OCI-LY3 (cell line): ENCODE measurements around the gene STARD3.

Experiments
- H2AFZ ChIP-seq: fragments of 200-600, 300-600 bp; shearing (Covaris generic); 2 replicates; pipeline ENCODE4 v1.6.0; 2014; ENCODE audit warnings: antibody characterized with exemption, low read depth, low read length
- H3K27ac ChIP-seq: fragments of 200-600, 300-600 bp; sonication (generic); 2 replicates; pipeline ENCODE4 v1.5.1; 2014; ENCODE audit warnings: mild to moderate bottlenecking, low read length, moderate library complexity, mixed read lengths
- H3K27me3 ChIP-seq: fragments of 200-600, 300-600 bp; sonication (generic); 2 replicates; pipeline ENCODE4 v1.6.1; 2014; ENCODE audit warnings: low read depth, low read length, mixed read lengths
- H3K36me3 ChIP-seq: fragments of 200-600, 300-600 bp; sonication (generic); replicated peaks from 2 replicates; pipeline ENCODE3; 2014; ENCODE audit warnings: low read depth, low read length, mixed read lengths
- H3K4me1 ChIP-seq: fragments of 300-600, 200-600 bp; sonication (generic); 2 replicates; pipeline ENCODE4 v1.6.1; 2014; ENCODE audit warnings: low read length, mixed read lengths
- H3K4me2 ChIP-seq: fragments of 200-600, 300-600 bp; sonication (generic); 2 replicates; pipeline ENCODE4 v1.6.1; 2014; ENCODE audit warnings: low read length, mixed read lengths
- H3K4me3 ChIP-seq: fragments of 300-600, 200-600 bp; sonication (generic); 2 replicates; pipeline ENCODE4 v1.5.1; 2014; ENCODE audit warnings: antibody characterized with exemption, mild to moderate bottlenecking, low read length, moderate library complexity
- H3K79me2 ChIP-seq: fragments of 300-600, 200-600 bp; shearing (Covaris generic); 2 replicates; pipeline ENCODE4 v1.6.1; 2014; ENCODE audit warnings: mild to moderate bottlenecking, low read length, mixed read lengths
- H3K9ac ChIP-seq: fragments of 300-600, 200-600 bp; shearing (Covaris generic); 2 replicates; pipeline ENCODE4 v1.6.0; 2014; ENCODE audit warnings: mild to moderate bottlenecking, low read length, moderate library complexity
- H3K9me3 ChIP-seq: fragments of 200-600, 300-600 bp; shearing (Covaris generic); 2 replicates; pipeline ENCODE4 v1.6.1; 2014; ENCODE audit warnings: low read length, mixed read lengths; ENCODE audit not compliant: insufficient read depth
- H4K20me1 ChIP-seq: fragments of 200-600, 300-600 bp; sonication (generic); 2 replicates; pipeline ENCODE4 v1.6.1; 2016; ENCODE audit warnings: low read length, mixed read lengths; ENCODE audit not compliant: insufficient read depth
- CTCF ChIP-seq: fragments of 200-600, 300-600 bp; sonication (generic); IDR thresholded peaks from 2 replicates; pipeline ENCODE4 v1.5.1; 2014; ENCODE audit warnings: antibody characterized with exemption, low read length, low read depth
- EZH2phosphoT487 ChIP-seq: fragments of 200-600 bp; shearing (Covaris generic); IDR thresholded peaks from 2 replicates; pipeline ENCODE4 v1.6.1; 2018; ENCODE audit warnings: antibody characterized with exemption, mixed run types, low read depth

Gene STARD3

GRCh38 chr17:39628655-39629493 is 8.1 kb upstream of the STARD3 start:
- H3K79me2 ChIP-seq: no peaks in the 10 kb centered on the region
- no peak overlapping the region for H3K4me3 ChIP-seq
- H3K27ac ChIP-seq: no peak overlapping the region
- H3K36me3 ChIP-seq: no peaks in the 10 kb centered on the region
- H3K9ac ChIP-seq: no peak overlapping the region
- H2AFZ ChIP-seq: no peak overlapping the region
- peaks cover under 1% of the 10 kb centered on the region for H3K4me1 ChIP-seq
- H3K4me2 ChIP-seq: no peak overlapping the region
- H4K20me1 ChIP-seq: no peaks in the 10 kb centered on the region
- no peaks in the 10 kb centered on the region for H3K9me3 ChIP-seq
- H3K27me3 ChIP-seq: no peaks in the 10 kb centered on the region
- no peak for TF ChIP-seq EZH2phosphoT487
- TF ChIP-seq CTCF: no peak

GRCh38 chr17:39629494-39629880 is 7.5 kb upstream of the STARD3 start:
- H3K27ac ChIP-seq: no peak overlapping the region
- H3K4me3 ChIP-seq: no peak overlapping the region
- H2AFZ ChIP-seq: no peak overlapping the region
- no peaks in the 10 kb centered on the region for H3K79me2 ChIP-seq
- no peaks in the 10 kb centered on the region for H4K20me1 ChIP-seq
- TF ChIP-seq CTCF (no peak), EZH2phosphoT487 (no peak)
- H3K27me3 ChIP-seq: no peaks in the 10 kb centered on the region
- no peaks in the 10 kb centered on the region for H3K9me3 ChIP-seq
- no peak overlapping the region for H3K9ac ChIP-seq
- no peak overlapping the region for H3K4me2 ChIP-seq
- H3K36me3 ChIP-seq: no peaks in the 10 kb centered on the region
- H3K4me1 ChIP-seq: no peaks in the 10 kb centered on the region

- Histone ChIP-seq H3K9me3 (no peaks in the 10 kb centered on the region), H3K27ac (no peak overlapping the region), H3K27me3 (no peaks in the 10 kb centered on the region), H3K36me3 (no peaks in the 10 kb centered on the region), H3K4me3 (no peak overlapping the region), H3K4me2 (no peak overlapping the region), H3K79me2 (no peaks in the 10 kb centered on the region), H4K20me1 (no peaks in the 10 kb centered on the region), H3K4me1 (no peaks in the 10 kb centered on the region), H2AFZ (no peak overlapping the region), H3K9ac (no peak overlapping the region)
- TF ChIP-seq CTCF: no peak
- TF ChIP-seq EZH2phosphoT487: no peak
These were observed 7.0 kb upstream of the STARD3 start for GRCh38 chr17:39629898-39630297.

GRCh38 chr17:39631403-39631802 is 5.5 kb upstream of the STARD3 start:
- Histone ChIP-seq H3K27ac (no peak overlapping the region), H3K4me3 (no peak overlapping the region), H3K9ac (no peak overlapping the region), H3K27me3 (no peaks in the 10 kb centered on the region), H3K79me2 (no peaks in the 10 kb centered on the region), H3K36me3 (no peaks in the 10 kb centered on the region), H4K20me1 (no peaks in the 10 kb centered on the region), H3K4me1 (peaks cover 5% of the 10 kb centered on the region), H2AFZ (no peak overlapping the region), H3K9me3 (no peaks in the 10 kb centered on the region), H3K4me2 (no peak overlapping the region)
- TF ChIP-seq CTCF (no peak), EZH2phosphoT487 (no peak)
